HFF-Myc (cell line): ENCODE data around the gene PHLDB3.
A peak's percentile ranks its signal among the peaks of the same experiment; 100 is the strongest.

Experiments
- DNase-seq: peaks from one replicate; pipeline ENCODE4 v3.0.0-alpha.2; 2011; ENCODE audit warnings: low read depth; ENCODE audit errors: extremely low read depth
- H3K4me3 ChIP-seq: replicated peaks from 2 replicates; pipeline ENCODE4 v1.5.1; 2011; ENCODE audit warnings: low read depth, mild to moderate bottlenecking, control low read depth, low read length
- CTCF ChIP-seq: IDR thresholded peaks from 2 replicates; pipeline ENCODE4 v1.5.1; 2012; ENCODE audit warnings: mild to moderate bottlenecking, low read depth, low read length, control low read depth; ENCODE audit errors: missing control alignments

The PHLDB3 gene

GRCh38 chr19:43479226-43479625, 25.3 kb downstream of the PHLDB3 start:
- no peak overlapping the region for H3K4me3 ChIP-seq
- no peak for DNase-seq
- TF ChIP-seq CTCF = no peak

GRCh38 chr19:43478323-43478722, 26.2 kb downstream of the PHLDB3 start:
- no peak for TF ChIP-seq CTCF
- DNase-seq = no peak
- no peak overlapping the region for H3K4me3 ChIP-seq

- peak; percentile 52 for DNase-seq
- no peak for TF ChIP-seq CTCF
- no peak overlapping the region for H3K4me3 ChIP-seq
Observed at GRCh38 chr19:43476606-43477005, 27.9 kb downstream of the PHLDB3 start.

- DNase-seq = peak; percentile 73
- no peak for TF ChIP-seq CTCF
- H3K4me3 ChIP-seq = peak overlapping the region; percentile 23
Observed at GRCh38 chr19:43474986-43475705, 29.4 kb downstream of the PHLDB3 start.

GRCh38 chr19:43474487-43474886, 30.1 kb downstream of the PHLDB3 start:
- DNase-seq = no peak
- no peak overlapping the region for H3K4me3 ChIP-seq
- no peak for TF ChIP-seq CTCF

GRCh38 chr19:43471091-43471490, 33.5 kb downstream of the PHLDB3 start:
- TF ChIP-seq CTCF = no peak
- H3K4me3 ChIP-seq = no peak overlapping the region
- no peak for DNase-seq

GRCh38 chr19:43470288-43470687, 34.3 kb downstream of the PHLDB3 start:
- no peak for TF ChIP-seq CTCF
- no peak overlapping the region for H3K4me3 ChIP-seq
- DNase-seq = no peak
